Naive thymus-derived CD8-positive, alpha-beta T cell (primary cell): ENCODE data around the gene FOXN1. TPM values are rescaled to one million over a fixed set of nuclear protein-coding genes. Genes with fewer than 3 reads are reported as not detected.

Experiments
- ATAC-seq, 2 donors: fragments of 150-1000 bp; cut with Tn5 transposase in 1 of 2; sonication (Bioruptor Pico), chemical (Tn5 transposase) in 1 of 2; 1 replicate in 1 of 2; 2 replicates in 1 of 2; pipeline ENCODE4 v1.10.0; 2021; ENCODE audit warnings: mild to moderate bottlenecking in 2 of 2, moderate library complexity in 2 of 2
- POLR2A ChIA-PET: fragments of 350-600 bp; sonication (Branson Sonifier 250); formaldehyde crosslinking; loops from one replicate; lab custom pipeline; 2021; ENCODE audit warnings: antibody characterized with exemption; lab: Charles Lee
- DNase-seq, 10 donors: peaks; one replicate each; pipeline versions ENCODE4 v3.0.0 to v3.0.0-alpha.2; 2020 to 2022
- H3K27ac Mint-ChIP-seq, 10 donors: one replicate each; pipeline ENCODE4 v1.8.0; 2020 to 2022; ENCODE audit warnings: mild to moderate bottlenecking in 10 of 10, mixed read lengths in 10 of 10, moderate library complexity in 4 of 10, inconsistent platforms in 1 of 10
- H3K27me3 Mint-ChIP-seq, 5 donors: one replicate each; pipeline ENCODE4 v1.8.0; 2021 to 2022; ENCODE audit warnings: mixed read lengths in 5 of 5
- H3K36me3 Mint-ChIP-seq, 3 donors: one replicate each; pipeline ENCODE4 v1.8.0; 2020 to 2022; ENCODE audit warnings: mixed read lengths in 3 of 3, mild to moderate bottlenecking in 2 of 3, inconsistent platforms in 1 of 3
- H3K4me1 Mint-ChIP-seq, 4 donors: one replicate each; pipeline ENCODE4 v1.8.0; 2021 to 2022; ENCODE audit warnings: mixed read lengths in 4 of 4
- H3K4me3 Mint-ChIP-seq, 10 donors: one replicate each; pipeline ENCODE4 v1.8.0; 2020 to 2022; ENCODE audit warnings: mild to moderate bottlenecking in 10 of 10, mixed read lengths in 10 of 10, moderate library complexity in 6 of 10, inconsistent platforms in 1 of 10
- H3K9me3 Mint-ChIP-seq, 9 donors: one replicate each; pipeline ENCODE4 v1.8.0; 2020 to 2022; ENCODE audit warnings: mixed read lengths in 9 of 9, mild to moderate bottlenecking in 3 of 9, inconsistent platforms in 1 of 9, moderate library complexity in 1 of 9
- polyA plus RNA-seq, 3 donors: library from polyadenylated mRNA; unstranded; fragments of 300-500 nt; fragmentation: Illumina TruSeq; gene quantifications; one replicate each; pipeline ENCODE4 v1.2.3, GENCODE V29; 2021
- total RNA-seq, 8 experiments: library from RNA in 2 of 8; stranded (reverse) in 2 of 8; gene quantifications; one replicate each; pipeline ENCODE4 v1.2.3 and lab custom pipeline; 2021 to 2026

FOXN1 gene
- total and polyA plus RNA-seq, 5 experiments from 2014 or later, result not detected

DNA sequence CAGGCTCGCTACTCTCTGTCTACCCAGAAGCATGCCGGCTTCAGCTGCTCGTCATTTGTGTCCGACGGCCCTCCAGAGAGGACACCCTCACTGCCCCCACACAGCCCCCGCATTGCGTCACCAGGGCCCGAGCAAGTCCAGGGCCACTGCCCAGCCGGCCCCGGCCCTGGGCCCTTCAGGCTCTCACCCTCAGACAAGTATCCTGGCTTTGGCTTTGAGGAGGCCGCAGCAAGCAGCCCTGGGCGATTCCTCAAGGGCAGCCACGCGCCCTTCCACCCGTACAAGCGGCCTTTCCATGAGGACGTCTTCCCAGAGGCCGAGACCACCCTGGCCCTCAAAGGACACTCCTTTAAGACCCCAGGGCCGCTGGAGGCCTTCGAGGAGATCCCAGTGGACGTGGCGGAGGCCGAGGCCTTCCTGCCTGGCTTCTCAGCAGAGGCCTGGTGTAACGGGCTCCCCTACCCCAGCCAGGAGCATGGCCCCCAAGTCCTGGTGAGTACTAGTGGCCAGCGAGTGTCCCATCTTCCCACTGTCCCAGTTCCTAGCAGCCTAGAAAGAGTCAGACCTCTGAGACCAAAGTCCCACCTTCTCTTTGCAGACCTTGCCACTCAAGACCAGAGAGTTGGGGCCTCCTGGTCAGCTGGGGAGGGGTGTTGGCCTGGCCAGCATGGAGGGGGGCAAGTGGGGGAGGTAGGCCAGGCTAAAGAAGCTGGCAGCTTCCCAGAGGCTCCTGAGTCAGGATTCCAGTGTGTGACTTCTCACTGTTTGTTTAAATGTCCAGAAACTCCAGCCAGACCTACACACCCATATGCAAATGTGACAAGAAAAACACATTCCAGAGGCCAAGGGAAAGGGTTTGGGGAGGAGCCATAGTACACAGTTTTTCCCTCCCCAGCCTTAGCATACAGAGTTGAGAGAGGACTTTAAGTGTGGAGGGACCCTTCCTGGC, 18.6 kb downstream of the FOXN1 start:
- ATAC-seq, result no peak
- Mint-ChIP-seq H3K4me3 (peak overlapping the region in 1 of 10 donors; percentile 16), H3K36me3 (no peaks in the 10 kb centered on the region), H3K27me3 (no peaks in the 10 kb centered on the region), H3K9me3 (no peaks in the 10 kb centered on the region), H3K27ac (peak overlapping the region in 1 of 10 donors; percentile 76), H3K4me1 (no peaks in the 10 kb centered on the region)
- no peak for DNase-seq
- POLR2A ChIA-PET, result no interaction called here

DNA sequence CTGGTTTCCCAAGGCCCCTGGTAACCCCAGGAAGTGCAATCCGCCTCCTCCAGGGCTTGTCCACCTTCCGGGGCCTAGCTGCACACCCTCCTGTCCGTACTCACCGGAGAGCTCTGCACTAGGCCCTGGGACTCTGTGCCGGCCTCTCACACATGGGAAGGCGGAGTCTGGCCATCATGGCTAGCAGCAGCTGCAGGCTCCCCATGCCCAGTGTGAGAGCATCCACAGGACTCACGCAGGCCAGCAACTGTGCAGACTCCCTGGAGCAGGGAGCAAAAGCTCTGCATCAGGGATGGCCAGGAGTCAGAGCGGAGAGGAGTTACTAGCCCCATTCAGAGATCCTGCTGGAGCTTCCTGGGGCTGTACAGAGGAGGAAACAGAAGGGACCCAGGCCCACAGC, 20.2 kb downstream of the FOXN1 start:
- no peaks in the 10 kb centered on the region for H3K27me3 Mint-ChIP-seq
- ATAC-seq (no peak), DNase-seq (no peak)
- POLR2A ChIA-PET, result no interaction called here
- H3K27ac Mint-ChIP-seq, result no peak overlapping the region
- no peaks in the 10 kb centered on the region for H3K36me3 Mint-ChIP-seq
- H3K4me1 Mint-ChIP-seq, result no peaks in the 10 kb centered on the region
- H3K4me3 Mint-ChIP-seq, result no peak overlapping the region
- no peaks in the 10 kb centered on the region for H3K9me3 Mint-ChIP-seq

DNA sequence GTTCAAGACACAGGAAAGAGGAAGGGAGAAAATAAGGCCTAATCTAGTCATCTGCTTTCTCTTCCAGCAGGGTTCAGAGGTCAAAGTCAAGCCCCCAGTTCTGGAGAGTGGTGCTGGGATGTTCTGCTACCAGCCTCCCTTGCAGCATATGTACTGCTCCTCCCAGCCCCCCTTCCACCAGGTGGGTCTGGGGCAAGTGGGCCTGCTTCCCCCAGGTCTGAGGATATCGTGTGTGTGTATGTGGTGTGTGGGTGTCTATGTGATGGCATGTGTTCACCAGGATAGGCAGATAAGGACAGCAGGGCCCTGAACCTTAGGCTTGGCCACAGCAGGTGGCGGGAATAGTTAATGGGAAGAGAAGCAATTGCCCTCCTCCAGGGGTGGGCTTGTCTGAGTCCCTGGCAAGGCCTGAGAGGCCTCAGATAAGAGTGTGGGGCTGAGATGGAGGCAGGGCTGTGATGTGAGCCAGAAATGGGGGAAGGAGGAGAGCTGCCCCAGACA, 21.1 kb downstream of the FOXN1 start:
- no peak overlapping the region for H3K4me3 Mint-ChIP-seq
- no peaks in the 10 kb centered on the region for H3K9me3 Mint-ChIP-seq
- ATAC-seq (no peak), DNase-seq (no peak)
- no peaks in the 10 kb centered on the region for H3K36me3 Mint-ChIP-seq
- peak overlapping the region in 2 of 10 donors; percentile 20 to 28 for H3K27ac Mint-ChIP-seq
- H3K4me1 Mint-ChIP-seq, result no peaks in the 10 kb centered on the region
- H3K27me3 Mint-ChIP-seq, result no peaks in the 10 kb centered on the region
- POLR2A ChIA-PET, result no interaction called here

DNA sequence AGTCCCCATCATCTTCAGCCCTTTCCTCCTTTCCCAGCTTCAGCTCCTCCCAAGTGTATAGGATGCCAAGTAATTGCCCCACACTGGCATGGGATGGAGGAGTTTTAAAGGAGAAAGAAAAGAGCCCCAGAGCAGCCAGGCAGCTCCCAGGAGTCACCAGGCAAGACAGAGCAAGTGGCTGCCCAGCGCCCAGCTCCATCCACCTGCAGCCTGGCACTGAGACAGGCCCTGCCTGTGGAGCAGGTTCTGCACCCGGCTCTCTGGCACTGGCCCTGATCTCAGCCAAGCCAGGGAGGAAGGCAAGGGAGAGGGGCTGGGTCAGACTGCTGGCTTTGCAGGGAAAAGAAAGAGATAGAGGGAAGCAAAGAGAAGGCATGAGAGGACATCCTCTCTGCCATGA, 21.7 kb downstream of the FOXN1 start:
- Mint-ChIP-seq H3K27me3 (no peaks in the 10 kb centered on the region), H3K4me1 (no peaks in the 10 kb centered on the region), H3K4me3 (no peak overlapping the region), H3K9me3 (no peaks in the 10 kb centered on the region), H3K27ac (no peak overlapping the region), H3K36me3 (no peaks in the 10 kb centered on the region)
- peak in 1 of 10 donors; percentile 19 for DNase-seq
- no peak for ATAC-seq
- POLR2A ChIA-PET, result no interaction called here

GRCh38 chr17:28528327-28529012, 22.3 kb downstream of the FOXN1 start:
- H3K4me1 Mint-ChIP-seq, result no peaks in the 10 kb centered on the region
- H3K27ac Mint-ChIP-seq, result no peak overlapping the region
- H3K36me3 Mint-ChIP-seq, result no peaks in the 10 kb centered on the region
- H3K27me3 Mint-ChIP-seq, result no peaks in the 10 kb centered on the region
- no peaks in the 10 kb centered on the region for H3K9me3 Mint-ChIP-seq
- no peak overlapping the region for H3K4me3 Mint-ChIP-seq
- POLR2A ChIA-PET, result no interaction called here
- DNase-seq, result no peak
- no peak for ATAC-seq

- POLR2A ChIA-PET, result no interaction called here
- Mint-ChIP-seq H3K4me3 (no peak overlapping the region), H3K36me3 (no peaks in the 10 kb centered on the region), H3K4me1 (no peaks in the 10 kb centered on the region), H3K27ac (no peak overlapping the region), H3K27me3 (no peaks in the 10 kb centered on the region), H3K9me3 (no peaks in the 10 kb centered on the region)
- DNase-seq (no peak), ATAC-seq (no peak)
These were observed 22.9 kb downstream of the FOXN1 start for GRCh38 chr17:28529013-28529400.

- no peaks in the 10 kb centered on the region for H3K9me3 Mint-ChIP-seq
- POLR2A ChIA-PET, result no interaction called here
- no peak overlapping the region for H3K27ac Mint-ChIP-seq
- no peaks in the 10 kb centered on the region for H3K27me3 Mint-ChIP-seq
- DNase-seq (no peak), ATAC-seq (no peak)
- no peak overlapping the region for H3K4me3 Mint-ChIP-seq
- H3K4me1 Mint-ChIP-seq, result no peaks in the 10 kb centered on the region
- no peaks in the 10 kb centered on the region for H3K36me3 Mint-ChIP-seq
These were observed 24.1 kb downstream of the FOXN1 start for GRCh38 chr17:28530250-28530649.

DNA sequence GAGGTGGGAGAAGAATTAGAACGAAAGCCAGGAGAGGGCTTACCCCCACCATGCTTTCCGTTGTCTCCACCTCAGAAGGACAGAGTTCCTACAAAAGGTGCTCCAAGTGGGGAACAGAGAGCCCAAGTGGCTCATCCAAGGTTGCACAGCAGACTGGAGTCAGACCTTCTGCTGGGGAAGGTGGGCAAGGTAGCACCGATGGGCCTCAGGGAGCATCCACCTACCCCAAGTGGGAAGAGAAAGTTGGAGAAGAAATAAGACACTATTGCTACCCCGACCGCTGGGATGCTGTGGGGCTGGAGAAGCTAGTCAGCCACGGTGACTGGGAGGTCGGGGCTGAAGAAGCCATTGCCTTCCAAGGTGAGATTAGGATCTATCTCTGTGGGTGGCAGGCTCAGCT, 24.8 kb downstream of the FOXN1 start:
- ATAC-seq (no peak), DNase-seq (no peak)
- Mint-ChIP-seq H3K9me3 (no peaks in the 10 kb centered on the region), H3K4me3 (no peak overlapping the region), H3K27ac (no peak overlapping the region), H3K4me1 (no peaks in the 10 kb centered on the region), H3K27me3 (no peaks in the 10 kb centered on the region), H3K36me3 (no peaks in the 10 kb centered on the region)
- POLR2A ChIA-PET, result no interaction called here

DNA sequence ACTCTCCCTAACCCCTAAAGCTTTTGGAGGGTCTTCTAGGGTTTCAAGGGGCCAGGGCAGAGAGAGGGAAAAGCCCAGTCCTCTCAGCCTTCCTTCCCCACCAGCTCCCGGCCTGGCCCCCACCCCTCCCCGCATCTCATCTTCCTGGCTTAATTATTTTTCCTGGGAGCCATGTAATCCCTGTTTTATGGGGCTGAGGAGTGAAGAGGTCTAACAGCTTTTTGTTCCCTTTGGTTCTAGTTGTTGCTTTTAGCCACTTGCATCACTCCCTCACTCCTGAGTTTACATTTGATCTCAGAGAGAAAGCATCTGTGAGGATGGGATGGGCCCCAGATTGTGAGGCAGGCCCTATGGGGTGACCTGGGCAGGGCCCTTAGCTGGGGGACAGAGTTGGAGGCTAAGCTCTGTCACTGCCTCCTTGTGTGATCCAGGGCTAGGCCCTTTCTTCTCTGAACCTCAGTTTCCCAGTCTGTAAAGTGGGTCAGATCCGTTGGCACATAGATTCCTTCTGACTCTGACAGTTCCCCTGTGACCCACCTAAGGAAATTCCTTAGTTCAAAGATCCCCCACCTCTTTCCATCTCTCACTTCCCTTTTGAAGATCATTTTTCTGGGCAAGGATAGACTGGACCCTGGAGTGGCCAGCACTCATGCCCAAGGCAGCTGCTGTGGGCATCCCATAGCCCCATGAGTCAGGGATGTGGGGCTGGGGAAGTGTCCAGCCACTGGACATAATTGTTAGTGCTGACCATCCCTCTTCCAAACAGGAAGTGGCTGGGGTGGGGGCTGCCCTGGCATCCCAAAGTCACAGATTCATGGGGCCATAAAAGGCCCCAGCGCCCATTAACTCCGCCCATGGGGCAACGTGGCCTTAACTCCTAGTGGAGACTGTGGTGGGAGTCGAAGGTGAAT, 26.2 kb downstream of the FOXN1 start:
- H3K9me3 Mint-ChIP-seq, result no peaks in the 10 kb centered on the region
- ATAC-seq (no peak), DNase-seq (no peak)
- POLR2A ChIA-PET, result no interaction called here
- no peak overlapping the region for H3K4me3 Mint-ChIP-seq
- no peak overlapping the region for H3K27ac Mint-ChIP-seq
- H3K4me1 Mint-ChIP-seq, result no peaks in the 10 kb centered on the region
- no peaks in the 10 kb centered on the region for H3K27me3 Mint-ChIP-seq
- no peaks in the 10 kb centered on the region for H3K36me3 Mint-ChIP-seq

- H3K36me3 Mint-ChIP-seq, result no peaks in the 10 kb centered on the region
- no peaks in the 10 kb centered on the region for H3K4me1 Mint-ChIP-seq
- no peaks in the 10 kb centered on the region for H3K27me3 Mint-ChIP-seq
- POLR2A ChIA-PET, result no interaction called here
- H3K9me3 Mint-ChIP-seq, result no peaks in the 10 kb centered on the region
- ATAC-seq (no peak), DNase-seq (no peak)
- no peak overlapping the region for H3K4me3 Mint-ChIP-seq
- no peak overlapping the region for H3K27ac Mint-ChIP-seq
These were observed 27.1 kb downstream of the FOXN1 start for GRCh38 chr17:28533091-28533807.

- Mint-ChIP-seq H3K9me3 (no peaks in the 10 kb centered on the region), H3K27me3 (no peaks in the 10 kb centered on the region), H3K36me3 (no peaks in the 10 kb centered on the region), H3K27ac (no peak overlapping the region), H3K4me1 (no peaks in the 10 kb centered on the region), H3K4me3 (no peak overlapping the region)
- DNase-seq (no peak), ATAC-seq (no peak)
- POLR2A ChIA-PET, result no interaction called here
These were observed 28.7 kb downstream of the FOXN1 start for GRCh38 chr17:28534740-28535375.
